K562 (cell line): ENCODE results near the gene OR11A1.
"Not testable (repeated sequence)": the region's sequence is repeated elsewhere in the genome, so short reads cannot be mapped to it uniquely, and the experiment has no call there.

Experiments used
- LARP7 ChIP-seq: fragments of 450-650 bp; IDR thresholded peaks from 2 replicates; pipeline ENCODE4 v1.6.1; 2016
- MYNN ChIP-seq, 2 experiments: sonication (generic); formaldehyde crosslinking in 1 of 2; IDR thresholded peaks; 2 replicates each; pipeline versions ENCODE4 v1.5.0 to v1.6.1; 2016 to 2020; ENCODE audit warnings: antibody characterized with exemption in 1 of 2, missing genetic modification reagents in 1 of 2
- ZFP1 ChIP-seq: fragments of 450-650 bp; formaldehyde crosslinking; IDR thresholded peaks from 2 replicates; pipeline ENCODE4 v1.4.0; 2020; ENCODE audit warnings: mild to moderate bottlenecking, mixed read lengths

DNA sequence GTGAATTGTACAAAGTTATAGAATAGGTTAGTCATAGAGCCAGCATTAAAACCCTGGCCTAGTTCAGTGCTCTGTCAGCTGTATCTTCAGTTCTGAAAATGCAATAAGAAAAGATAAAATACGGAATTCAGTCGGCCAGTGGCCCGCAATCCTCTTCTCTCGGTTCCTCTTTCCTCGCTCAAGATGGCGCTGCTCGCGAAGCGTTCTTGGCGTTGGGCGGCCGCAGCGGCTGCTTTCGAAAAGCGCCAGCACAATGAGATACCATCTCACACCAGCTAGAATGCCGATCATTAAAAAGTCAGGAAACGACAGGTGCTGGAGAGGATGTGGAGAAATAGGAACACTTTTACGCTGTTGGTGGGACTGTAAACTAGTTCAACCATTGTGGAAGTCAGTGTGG, 20.1 kb downstream of the OR11A1 start:
- not testable (repeated sequence) for TF ChIP-seq ZFP1; LARP7; MYNN (IDR thresholded peaks at IDR 0.05); MYNN (CRISPR knock-in tag; IDR thresholded peaks at IDR 0.05)
